NT2/D1 (cell line): ENCODE data around the gene RCAN2.

ENCODE experiments used
- YY1 ChIP-seq: IDR thresholded peaks from 2 replicates; pipeline ENCODE4 v1.6.1; 2011; ENCODE audit not compliant: insufficient read length, insufficient read depth
- ZNF274 ChIP-seq: IDR thresholded peaks from 2 replicates; pipeline ENCODE4 v1.6.1; 2011; ENCODE audit warnings: mild to moderate bottlenecking, low read depth, low read length

GRCh38 chr6:46191961-46192360, 299.3 kb downstream of the RCAN2 start:
- TF ChIP-seq YY1 (no peak), ZNF274 (no peak)
